CD4-positive, alpha-beta memory T cell (primary cell): ENCODE results near the gene SRCIN1. TPM values are rescaled to one million over a fixed set of nuclear protein-coding genes. Genes with fewer than 3 reads are reported as not detected.
A peak's percentile ranks its signal among the peaks of the same experiment; 100 is the strongest.
"Not testable (repeated sequence)": the region's sequence is repeated elsewhere in the genome, so short reads cannot be mapped to it uniquely, and the experiment has no call there.

Source experiments
- CTCF ChIA-PET: fragments of 350-600 bp; sonication (Branson Sonifier 250); formaldehyde crosslinking; loops from one replicate; lab custom pipeline; 2021; ENCODE audit warnings: inconsistent platforms; ENCODE audit not compliant: partially characterized antibody; lab: Charles Lee
- POLR2A ChIA-PET: fragments of 350-600 bp; sonication (Branson Sonifier 250); formaldehyde crosslinking; loops from one replicate; lab custom pipeline; 2021; ENCODE audit not compliant: partially characterized antibody; lab: Charles Lee
- DNase-seq, 5 donors: peaks; one replicate each; pipeline versions ENCODE4 v3.0.0 to v3.0.0-alpha.2; 2020 to 2022; ENCODE audit warnings: mixed read lengths in 1 of 5
- H3K27ac ChIP-seq: one replicate; pipeline ENCODE4 v1.7.0; 2013; ENCODE audit warnings: low read depth, low read length
- H3K27me3 ChIP-seq: 2 replicates; pipeline ENCODE4 v1.7.0; 2013; ENCODE audit warnings: mild to moderate bottlenecking, low read length, moderate library complexity; ENCODE audit not compliant: insufficient read depth
- H3K36me3 ChIP-seq: 2 replicates; pipeline ENCODE4 v1.7.0; 2013; ENCODE audit warnings: mild to moderate bottlenecking, low read length, moderate library complexity; ENCODE audit not compliant: insufficient read depth
- H3K4me1 ChIP-seq: 2 replicates; pipeline ENCODE4 v1.7.0; 2013; ENCODE audit warnings: mild to moderate bottlenecking, low read length, moderate library complexity; ENCODE audit not compliant: insufficient read depth
- H3K4me3 ChIP-seq, 2 donors: one replicate each; pipeline ENCODE4 v1.7.0; 2013; ENCODE audit warnings: low read length in 2 of 2, mild to moderate bottlenecking in 1 of 2
- H3K9me3 ChIP-seq, 2 donors: one replicate each; pipeline ENCODE4 v1.7.0; 2013; ENCODE audit warnings: low read length in 2 of 2, control low read depth in 1 of 2; ENCODE audit not compliant: control insufficient read depth in 1 of 2
- H3K27ac Mint-ChIP-seq, 7 donors: one replicate each; pipeline ENCODE4 v1.8.0; 2020 to 2021; ENCODE audit warnings: mixed read lengths in 7 of 7, mild to moderate bottlenecking in 6 of 7, inconsistent platforms in 3 of 7, moderate library complexity in 3 of 7
- H3K27me3 Mint-ChIP-seq, 2 donors: one replicate each; pipeline ENCODE4 v1.8.0; 2020 to 2021; ENCODE audit warnings: mixed read lengths in 2 of 2
- H3K36me3 Mint-ChIP-seq, 2 donors: one replicate each; pipeline ENCODE4 v1.8.0; 2020 to 2021; ENCODE audit warnings: mixed read lengths in 2 of 2, inconsistent platforms in 1 of 2, mild to moderate bottlenecking in 1 of 2
- H3K4me1 Mint-ChIP-seq, 4 donors: one replicate each; pipeline ENCODE4 v1.8.0; 2020 to 2021; ENCODE audit warnings: mixed read lengths in 4 of 4, mild to moderate bottlenecking in 1 of 4
- H3K4me3 Mint-ChIP-seq, 8 donors: one replicate each; pipeline ENCODE4 v1.8.0; 2020 to 2021; ENCODE audit warnings: mixed read lengths in 8 of 8, mild to moderate bottlenecking in 7 of 8, moderate library complexity in 6 of 8, inconsistent platforms in 3 of 8
- H3K9me3 Mint-ChIP-seq, 8 donors: one replicate each; pipeline ENCODE4 v1.8.0; 2020 to 2021; ENCODE audit warnings: mixed read lengths in 8 of 8, mild to moderate bottlenecking in 5 of 8, inconsistent platforms in 3 of 8, moderate library complexity in 1 of 8
- intact Hi-C: fragments of 100-400 bp; cut with micrococcal nuclease; formaldehyde crosslinking; loops from one replicate; pipeline ENCODE4 v1.15.1; 2023
- polyA plus RNA-seq, 2 donors: library from polyadenylated mRNA; unstranded; fragments of 300-500 nt; fragmentation: Illumina TruSeq; gene quantifications; one replicate each; pipeline ENCODE4 v1.2.3, GENCODE V29; 2021
- total RNA-seq, 2 experiments: library from RNA; stranded (reverse); gene quantifications; one replicate each; pipeline ENCODE4 v1.2.3, GENCODE V29; 2021

The SRCIN1 gene
- total and polyA plus RNA-seq, 4 experiments from 2014 or later, result 0.28 to 0.79 TPM; not detected in 2

DNA sequence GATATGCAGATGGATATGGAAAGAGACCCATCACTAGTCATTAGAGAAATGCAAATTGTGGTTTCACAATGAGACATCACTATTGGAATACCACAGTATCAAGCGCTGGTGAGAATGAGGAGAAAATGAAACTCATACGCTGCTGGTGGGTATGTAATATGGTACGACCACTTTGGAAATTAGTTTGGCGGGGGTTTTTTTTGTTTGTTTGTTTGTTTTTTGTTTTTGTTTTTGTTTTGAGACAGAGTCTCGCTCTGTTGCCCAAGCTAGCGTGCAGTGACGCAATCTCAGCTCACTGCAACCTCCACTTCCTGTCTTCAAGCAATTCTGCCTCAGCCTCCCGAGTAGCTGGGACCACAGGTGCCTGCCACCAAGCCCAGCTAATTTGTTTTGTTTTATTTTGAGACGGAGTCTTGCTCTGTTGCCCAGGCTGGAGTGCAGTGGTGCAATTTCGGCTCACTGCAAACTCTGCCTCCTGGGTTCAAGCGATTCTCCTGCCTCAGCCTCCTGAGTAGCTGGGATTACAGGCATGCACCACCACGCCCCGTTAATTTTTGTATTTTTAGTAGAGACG lies 19.1 kb upstream of the SRCIN1 start:
- H3K27ac ChIP-seq, H3K36me3 ChIP-seq, H3K4me1 Mint-ChIP-seq, POLR2A ChIA-PET, H3K9me3 Mint-ChIP-seq, H3K36me3 Mint-ChIP-seq, H3K27me3 ChIP-seq, H3K4me3 ChIP-seq, intact Hi-C loops, H3K4me1 ChIP-seq, H3K9me3 ChIP-seq, CTCF ChIA-PET: not testable (repeated sequence)
- DNase-seq, result peak in 1 of 5 donors; percentile 22
- H3K27me3 Mint-ChIP-seq, result peaks cover 17 to 29% of the 10 kb centered on the region in 2 donors
- peak overlapping the region in 7 of 8 donors; percentile 7 to 81 (median 66) for H3K4me3 Mint-ChIP-seq
- H3K27ac Mint-ChIP-seq, result peak overlapping the region in 1 of 7 donors; percentile 13

DNA sequence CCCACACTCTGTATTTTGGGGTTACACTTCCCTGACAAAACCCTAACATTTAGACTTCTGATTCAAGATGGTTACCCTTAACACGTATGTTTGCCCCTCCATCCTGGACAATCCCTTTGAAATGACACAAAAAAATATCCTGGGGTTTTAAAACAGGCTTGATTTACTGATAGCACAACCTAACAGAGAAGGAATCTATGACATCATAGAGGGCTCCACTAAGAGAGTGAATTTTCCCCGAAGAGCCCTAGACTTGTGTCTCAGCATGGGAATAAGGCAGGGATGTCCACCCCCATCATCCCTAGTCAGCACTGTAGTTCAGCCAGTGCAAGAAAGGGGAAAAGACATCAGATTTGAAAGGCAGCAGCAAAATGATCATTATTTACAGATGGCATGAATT lies 15.8 kb upstream of the SRCIN1 start:
- Histone ChIP-seq H3K9me3 (no peaks in the 10 kb centered on the region), H3K27me3 (no peaks in the 10 kb centered on the region), H3K36me3 (no peaks in the 10 kb centered on the region), H3K4me1 (peaks cover 4% of the 10 kb centered on the region), H3K4me3 (no peak overlapping the region), H3K27ac (no peak overlapping the region)
- no peak for DNase-seq
- intact Hi-C loops, result no loop called here
- ChIA-PET POLR2A (no interaction called here), CTCF (no interaction called here)
- Mint-ChIP-seq H3K27me3 (peaks cover 22 to 28% of the 10 kb centered on the region in 2 donors), H3K36me3 (no peaks in the 10 kb centered on the region), H3K9me3 (no peaks in the 10 kb centered on the region), H3K4me3 (no peak overlapping the region), H3K27ac (no peak overlapping the region), H3K4me1 (peaks cover 2 to 6% (median 5%) of the 10 kb centered on the region in 4 donors)

DNA sequence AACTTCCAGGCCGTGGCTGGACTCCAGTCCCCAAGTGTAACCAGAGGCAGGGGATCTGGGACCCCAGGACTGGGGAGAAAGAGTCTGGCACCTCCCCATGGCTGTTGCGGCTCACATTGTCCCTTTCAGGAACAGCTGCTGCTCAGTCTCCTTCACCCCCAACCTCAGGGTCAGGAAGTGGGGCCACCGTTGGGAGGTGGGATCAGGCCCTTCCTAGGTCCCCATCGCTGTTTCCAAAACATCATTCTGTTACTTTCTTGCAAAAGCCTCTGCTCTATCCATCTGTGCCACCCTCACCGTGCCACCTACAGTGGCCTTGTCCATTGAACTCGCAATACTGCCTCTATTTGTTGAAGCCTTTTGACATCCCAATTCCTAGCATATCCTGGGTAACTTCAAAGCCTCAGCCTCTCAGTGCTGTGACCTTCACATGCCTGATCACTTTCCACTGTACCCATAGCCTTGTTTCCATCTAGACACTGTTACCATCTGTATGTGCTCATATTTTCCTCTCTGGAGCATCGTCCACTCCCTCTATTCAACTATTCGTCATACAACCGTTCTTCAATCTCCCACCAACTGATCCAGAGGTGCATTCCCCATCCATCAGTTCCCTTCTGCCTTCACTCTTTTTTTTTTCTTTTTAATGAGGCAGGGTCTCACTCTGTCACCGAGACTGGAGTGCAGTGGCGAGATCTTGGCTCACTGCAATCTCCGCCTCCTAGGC lies 15.0 kb upstream of the SRCIN1 start:
- peak in 1 of 5 donors; percentile 8 for DNase-seq

DNA sequence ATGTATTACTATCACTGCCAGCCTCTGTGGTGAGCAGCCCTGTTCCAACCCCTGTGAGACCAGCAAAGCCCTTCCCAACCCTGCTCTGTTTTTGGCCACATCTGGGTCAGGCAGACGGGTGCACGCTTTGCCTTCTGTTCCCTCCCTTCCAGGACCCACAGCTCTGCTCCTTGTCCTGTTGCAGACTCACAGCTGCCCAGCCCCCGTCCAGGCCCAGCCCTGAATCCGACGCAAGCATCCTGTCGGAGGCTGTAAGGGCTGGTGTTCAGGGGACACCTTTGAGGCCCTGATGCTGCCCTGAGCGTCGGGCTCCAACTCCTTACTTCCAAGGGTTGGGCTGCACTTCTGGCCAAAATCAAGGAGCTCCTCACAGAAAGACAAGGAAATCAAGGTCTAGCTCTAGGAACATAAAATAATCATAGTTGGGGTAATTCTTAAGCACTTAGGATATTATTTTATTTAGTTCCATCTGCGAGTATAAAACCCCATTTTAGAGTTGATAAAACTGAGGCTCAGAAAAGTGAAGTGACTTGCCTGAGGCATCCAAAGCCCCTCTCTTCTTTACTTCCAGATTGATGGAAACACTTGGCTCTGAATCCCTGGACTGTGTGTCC lies 14.3 kb upstream of the SRCIN1 start:
- no peaks in the 10 kb centered on the region for H3K9me3 ChIP-seq
- H3K27me3 ChIP-seq, result no peaks in the 10 kb centered on the region
- no peak overlapping the region for H3K4me3 ChIP-seq
- H3K36me3 Mint-ChIP-seq, result no peaks in the 10 kb centered on the region
- no peak overlapping the region for H3K27ac Mint-ChIP-seq
- peaks cover 4% of the 10 kb centered on the region for H3K4me1 ChIP-seq
- H3K27ac ChIP-seq, result no peak overlapping the region
- H3K9me3 Mint-ChIP-seq, result no peaks in the 10 kb centered on the region
- intact Hi-C loops, result no loop called here
- ChIA-PET POLR2A (no interaction called here), CTCF (no interaction called here)
- H3K4me3 Mint-ChIP-seq, result no peak overlapping the region
- DNase-seq, result peak in 1 of 5 donors; percentile 16
- H3K36me3 ChIP-seq, result no peaks in the 10 kb centered on the region
- peaks cover 2 to 6% (median 5%) of the 10 kb centered on the region in 4 donors for H3K4me1 Mint-ChIP-seq
- peaks cover 22 to 24% of the 10 kb centered on the region in 2 donors for H3K27me3 Mint-ChIP-seq

More for the DNA sequence above, 15.0 kb upstream of the SRCIN1 start:
- Histone ChIP-seq H3K27ac (no peak overlapping the region), H3K27me3 (no peaks in the 10 kb centered on the region), H3K9me3 (no peaks in the 10 kb centered on the region), H3K4me1 (peaks cover 4% of the 10 kb centered on the region), H3K4me3 (no peak overlapping the region), H3K36me3 (no peaks in the 10 kb centered on the region)
- Mint-ChIP-seq H3K27ac (no peak overlapping the region), H3K9me3 (no peaks in the 10 kb centered on the region), H3K36me3 (no peaks in the 10 kb centered on the region), H3K27me3 (peaks cover 22 to 28% of the 10 kb centered on the region in 2 donors), H3K4me1 (peaks cover 2 to 6% (median 5%) of the 10 kb centered on the region in 4 donors), H3K4me3 (no peak overlapping the region)
- intact Hi-C loops, result no loop called here
- POLR2A ChIA-PET, result no interaction called here
- CTCF ChIA-PET, result no interaction called here

DNA sequence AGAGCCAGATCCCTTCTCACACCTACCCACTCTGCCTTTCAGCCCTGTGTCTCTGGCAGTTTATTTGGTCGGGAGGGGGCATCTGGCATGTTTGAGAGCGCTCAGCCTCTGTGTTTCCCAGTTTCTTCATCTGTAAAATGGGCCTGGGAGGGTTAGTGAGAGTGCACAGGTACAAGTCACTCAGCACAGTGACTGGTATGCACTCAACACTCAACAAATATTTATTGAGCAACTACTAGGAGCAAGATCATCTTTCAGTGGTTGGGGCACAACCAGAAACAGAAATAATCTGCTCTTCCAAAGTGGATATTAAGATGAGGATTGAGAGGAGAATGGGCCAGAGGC lies 13.7 kb upstream of the SRCIN1 start:
- peaks cover 0 to 1% (median under 1%) of the 10 kb centered on the region in 4 donors for H3K4me1 Mint-ChIP-seq
- DNase-seq, result no peak
- intact Hi-C loops, result no loop called here
- H3K9me3 Mint-ChIP-seq, result no peaks in the 10 kb centered on the region
- Histone ChIP-seq H3K9me3 (no peaks in the 10 kb centered on the region), H3K4me1 (no peaks in the 10 kb centered on the region), H3K27ac (no peak overlapping the region), H3K27me3 (no peaks in the 10 kb centered on the region), H3K36me3 (no peaks in the 10 kb centered on the region), H3K4me3 (no peak overlapping the region)
- H3K4me3 Mint-ChIP-seq, result no peak overlapping the region
- POLR2A ChIA-PET, result no interaction called here
- CTCF ChIA-PET, result interaction anchor here (1.6 kb wide), 1 partner anchor 61 kb away, joined by 4 read pairs; no protein-coding TSS in a partner anchor
- no peaks in the 10 kb centered on the region for H3K36me3 Mint-ChIP-seq
- H3K27me3 Mint-ChIP-seq, result peaks cover 19 to 21% of the 10 kb centered on the region in 2 donors
- no peak overlapping the region for H3K27ac Mint-ChIP-seq

DNA sequence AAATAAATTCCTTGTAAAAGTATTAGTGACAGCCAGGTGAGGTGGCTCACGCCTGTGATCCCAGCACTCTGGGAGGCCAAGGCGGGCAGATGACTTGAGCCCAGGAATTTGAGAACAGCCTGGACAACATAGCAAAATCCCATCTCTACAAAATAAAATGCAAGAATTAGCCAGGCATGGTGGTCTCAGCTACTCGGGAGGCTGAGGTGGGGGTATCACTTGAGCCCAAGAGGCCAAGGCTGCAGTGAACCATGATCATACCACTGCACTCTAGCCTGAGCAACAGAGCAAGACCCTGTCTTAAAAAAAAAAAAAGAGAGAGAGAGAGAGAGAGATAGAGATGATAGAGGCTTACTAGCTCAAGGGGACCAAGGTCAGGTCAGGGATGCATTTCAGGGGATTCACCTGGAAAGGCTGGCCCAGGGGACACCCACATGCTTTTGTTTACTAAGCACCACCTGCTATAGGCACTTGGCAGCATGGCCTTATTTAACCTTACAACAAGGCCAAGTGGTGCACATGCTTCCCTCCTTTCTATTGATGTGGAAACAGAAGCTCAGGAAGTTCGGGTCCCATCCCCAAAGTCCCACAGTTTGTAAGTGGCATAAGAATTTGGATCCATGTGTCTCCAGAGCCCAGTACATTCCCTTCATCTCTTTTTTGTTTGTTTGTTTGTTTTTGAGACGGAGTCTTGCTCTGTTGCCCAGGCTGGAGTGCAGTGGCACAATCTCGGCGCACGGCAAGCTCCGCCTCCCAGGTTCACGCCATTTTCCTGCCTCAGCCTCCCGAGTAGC lies 12.4 kb upstream of the SRCIN1 start:
- no peak for DNase-seq
- H3K27ac Mint-ChIP-seq, result no peak overlapping the region
- no peaks in the 10 kb centered on the region for H3K4me1 ChIP-seq
- H3K9me3 Mint-ChIP-seq, result no peaks in the 10 kb centered on the region
- H3K4me3 ChIP-seq, result no peak overlapping the region
- H3K36me3 ChIP-seq, result no peaks in the 10 kb centered on the region
- ChIA-PET POLR2A (no interaction called here), CTCF (interaction anchor here (0.6 to 1.6 kb wide), 4 partner anchors 11 to 59 kb away, joined by 3 to 4 read pairs (median 4); no protein-coding TSS in a partner anchor)
- no peak overlapping the region for H3K4me3 Mint-ChIP-seq
- no peaks in the 10 kb centered on the region for H3K27me3 ChIP-seq
- peaks cover 29 to 32% of the 10 kb centered on the region in 2 donors for H3K27me3 Mint-ChIP-seq
- H3K4me1 Mint-ChIP-seq, result no peaks in the 10 kb centered on the region
- H3K27ac ChIP-seq, result no peak overlapping the region
- H3K9me3 ChIP-seq, result no peaks in the 10 kb centered on the region
- H3K36me3 Mint-ChIP-seq, result no peaks in the 10 kb centered on the region
- intact Hi-C loops, result no loop called here
